ENCODE results near the gene SLC31A1. TPM values are rescaled to one million over a fixed set of nuclear protein-coding genes. Genes with fewer than 3 reads are reported as not detected.

SLC31A1 gene
- polyA plus RNA-seq, 1 experiment: 25.7 TPM

DNA sequence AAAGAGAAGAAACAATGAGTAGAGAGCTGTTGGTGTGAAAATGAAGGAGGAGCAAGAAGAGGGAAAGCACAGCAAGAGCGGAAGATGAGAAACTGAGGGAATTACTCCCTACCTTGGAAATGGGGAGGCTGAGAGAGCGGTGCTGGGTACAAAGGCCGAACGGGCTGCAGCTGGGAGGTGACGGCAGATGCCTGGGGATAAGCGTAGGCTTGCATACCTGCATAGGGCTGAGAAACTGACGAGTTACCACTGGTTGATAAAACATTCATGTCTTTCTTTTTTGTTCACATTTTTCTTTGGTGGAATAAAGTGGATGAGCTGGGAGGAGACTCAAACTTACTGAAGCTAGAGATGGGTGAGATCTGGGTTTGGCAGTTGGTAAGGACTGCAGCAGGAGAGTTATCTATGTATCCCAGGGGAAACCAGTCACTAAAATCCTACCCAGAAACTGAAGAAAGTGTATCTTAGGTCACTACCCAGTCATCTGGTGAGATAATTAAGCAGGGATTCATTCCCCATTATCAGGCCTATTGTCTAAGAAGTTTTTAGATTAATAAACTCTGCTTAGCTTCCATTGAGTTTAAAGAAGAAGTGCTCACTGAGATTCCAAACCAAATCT, 35.1 kb upstream of the SLC31A1 start:
- Histone ChIP-seq H3K36me3 (ENCODE audit: control insufficient read depth, insufficient read depth, low read length) (peaks cover 18% of the 10 kb centered on the region), H3K4me3 (ENCODE audit: low read depth, low read length) (no peak overlapping the region), H3K27me3 (ENCODE audit: control insufficient read depth, insufficient read depth, low read length) (no peaks in the 10 kb centered on the region)
- ChIA-PET POLR2A (no interaction called here), CTCF (no interaction called here)
- TF ChIP-seq, protein P1, sequence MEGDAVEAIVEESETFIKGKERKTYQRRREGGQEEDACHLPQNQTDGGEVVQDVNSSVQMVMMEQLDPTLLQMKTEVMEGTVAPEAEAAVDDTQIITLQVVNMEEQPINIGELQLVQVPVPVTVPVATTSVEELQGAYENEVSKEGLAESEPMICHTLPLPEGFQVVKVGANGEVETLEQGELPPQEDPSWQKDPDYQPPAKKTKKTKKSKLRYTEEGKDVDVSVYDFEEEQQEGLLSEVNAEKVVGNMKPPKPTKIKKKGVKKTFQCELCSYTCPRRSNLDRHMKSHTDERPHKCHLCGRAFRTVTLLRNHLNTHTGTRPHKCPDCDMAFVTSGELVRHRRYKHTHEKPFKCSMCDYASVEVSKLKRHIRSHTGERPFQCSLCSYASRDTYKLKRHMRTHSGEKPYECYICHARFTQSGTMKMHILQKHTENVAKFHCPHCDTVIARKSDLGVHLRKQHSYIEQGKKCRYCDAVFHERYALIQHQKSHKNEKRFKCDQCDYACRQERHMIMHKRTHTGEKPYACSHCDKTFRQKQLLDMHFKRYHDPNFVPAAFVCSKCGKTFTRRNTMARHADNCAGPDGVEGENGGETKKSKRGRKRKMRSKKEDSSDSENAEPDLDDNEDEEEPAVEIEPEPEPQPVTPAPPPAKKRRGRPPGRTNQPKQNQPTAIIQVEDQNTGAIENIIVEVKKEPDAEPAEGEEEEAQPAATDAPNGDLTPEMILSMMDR (IDR thresholded peaks at IDR 0.05; ENCODE audit: insufficient read depth, low read depth, low read length): no peak
- no peak for DNase-seq (ENCODE audit: low read depth)

GRCh38 chr9:113187929-113188595, 33.3 kb upstream of the SLC31A1 start:
- TF ChIP-seq, protein P1 (IDR thresholded peaks at IDR 0.05; ENCODE audit: insufficient read depth, low read depth, low read length): no peak
- CTCF ChIA-PET: interaction anchor here (0.6 to 1.4 kb wide), 2 partner anchors 17 to 375 kb away, joined by 5 read pairs; no protein-coding TSS in a partner anchor
- Histone ChIP-seq H3K36me3 (ENCODE audit: control insufficient read depth, insufficient read depth, low read length) (peaks cover 11% of the 10 kb centered on the region), H3K4me3 (ENCODE audit: low read depth, low read length) (no peak overlapping the region), H3K27me3 (ENCODE audit: control insufficient read depth, insufficient read depth, low read length) (no peaks in the 10 kb centered on the region)
- peak; percentile 73 for DNase-seq (ENCODE audit: low read depth)
- POLR2A ChIA-PET: interaction anchor here (0.6 kb wide), 1 partner anchor 37 kb away, joined by 4 read pairs; the partner anchor contains the start of gene SLC31A2

GRCh38 chr9:113192455-113192854, 28.9 kb upstream of the SLC31A1 start:
- Histone ChIP-seq H3K27me3 (ENCODE audit: control insufficient read depth, insufficient read depth, low read length) (no peaks in the 10 kb centered on the region), H3K36me3 (ENCODE audit: control insufficient read depth, insufficient read depth, low read length) (peaks cover 3% of the 10 kb centered on the region; the same call in 1 of the 2 replicates), H3K4me3 (ENCODE audit: low read depth, low read length) (no peak overlapping the region)
- no peak for DNase-seq (ENCODE audit: low read depth)
- ChIA-PET POLR2A (no interaction called here), CTCF (no interaction called here)
- TF ChIP-seq, protein P1 (IDR thresholded peaks at IDR 0.05; ENCODE audit: insufficient read depth, low read depth, low read length): no peak

DNA sequence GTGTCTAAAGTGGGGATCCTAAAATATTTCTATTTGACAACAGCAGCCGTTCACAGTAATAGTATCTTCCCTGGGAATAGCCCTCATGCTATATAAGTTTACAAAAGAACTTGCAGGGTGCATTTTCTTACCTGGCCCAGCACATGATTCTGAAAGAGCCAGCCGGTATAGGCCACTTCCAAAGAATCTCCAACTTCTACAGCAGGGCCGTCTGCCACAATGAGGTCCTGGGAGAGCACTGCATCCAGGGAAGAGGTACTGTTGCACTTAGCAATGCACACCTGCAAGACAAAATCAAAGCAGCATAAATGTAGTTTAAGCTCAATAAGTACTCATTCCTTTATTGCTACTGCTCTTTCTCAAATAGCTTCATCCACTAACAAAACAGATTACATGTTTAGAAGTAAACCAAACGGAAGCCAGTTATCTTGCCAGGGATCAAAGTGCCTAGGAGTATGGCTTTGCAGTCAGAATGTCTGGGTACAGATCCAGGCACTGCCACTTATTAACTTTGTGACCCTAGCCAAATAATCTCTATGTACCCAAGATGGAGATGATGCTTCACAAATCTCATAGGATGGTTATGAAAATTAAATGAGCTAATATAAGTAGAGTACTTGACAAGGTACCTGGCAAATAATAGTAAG, 21.5 kb upstream of the SLC31A1 start:
- DNase-seq (ENCODE audit: low read depth): no peak
- Histone ChIP-seq H3K36me3 (ENCODE audit: control insufficient read depth, insufficient read depth, low read length) (peaks cover 6% of the 10 kb centered on the region), H3K4me3 (ENCODE audit: low read depth, low read length) (no peak overlapping the region), H3K27me3 (ENCODE audit: control insufficient read depth, insufficient read depth, low read length) (no peaks in the 10 kb centered on the region)
- CTCF ChIA-PET: no interaction called here
- TF ChIP-seq, protein P1 (IDR thresholded peaks at IDR 0.05; ENCODE audit: insufficient read depth, low read depth, low read length): no peak
- POLR2A ChIA-PET: no interaction called here

- TF ChIP-seq, protein P1 (IDR thresholded peaks at IDR 0.05; ENCODE audit: insufficient read depth, low read depth, low read length): no peak
- Histone ChIP-seq H3K27me3 (ENCODE audit: control insufficient read depth, insufficient read depth, low read length) (no peaks in the 10 kb centered on the region), H3K36me3 (ENCODE audit: control insufficient read depth, insufficient read depth, low read length) (peaks cover 3% of the 10 kb centered on the region), H3K4me3 (ENCODE audit: low read depth, low read length) (no peak overlapping the region)
- ChIA-PET CTCF (no interaction called here), POLR2A (no interaction called here)
- no peak for DNase-seq (ENCODE audit: low read depth)
These were observed 15.9 kb upstream of the SLC31A1 start for GRCh38 chr9:113205432-113205831.

Data from BJ (cell line).